HL-60 (cell line): ENCODE data around the gene ZMAT2.

Source experiments
- CTCF ChIP-seq: IDR thresholded peaks from one replicate; pipeline ENCODE4 v1.5.1; 2011; ENCODE audit warnings: low read length, control low read depth, inconsistent platforms; ENCODE audit not compliant: insufficient read depth
- GABPA ChIP-seq: IDR thresholded peaks from 2 replicates; pipeline ENCODE4 v1.6.1; 2012; ENCODE audit warnings: low read depth
- POLR2AphosphoS5 ChIP-seq: IDR thresholded peaks from 2 replicates; pipeline ENCODE4 v1.6.1; 2012; ENCODE audit warnings: low read depth
- REST ChIP-seq: IDR thresholded peaks from 2 replicates; pipeline ENCODE4 v1.6.1; 2012; ENCODE audit warnings: low read depth; ENCODE audit not compliant: insufficient replicate concordance
- SPI1 ChIP-seq: IDR thresholded peaks from 2 replicates; pipeline ENCODE4 v1.6.1; 2012; ENCODE audit warnings: low read depth, mild to moderate bottlenecking, borderline replicate concordance

- no peak for TF ChIP-seq CTCF
- no peak for TF ChIP-seq POLR2AphosphoS5
- TF ChIP-seq SPI1, result no peak
- no peak for TF ChIP-seq GABPA
- no peak for TF ChIP-seq REST
Observed at GRCh38 chr5:140753561-140753960, 53.3 kb downstream of the ZMAT2 start.
